Keratinocyte (primary cell): ENCODE results near the gene ACADSB. TPM values are rescaled to one million over a fixed set of nuclear protein-coding genes. Genes with fewer than 3 reads are reported as not detected.

Experiments used
- DNase-seq: peaks from one replicate; pipeline ENCODE4 v3.0.0-alpha.2; 2011; ENCODE audit warnings: low read depth, missing footprints, low spot score
- FAIRE-seq: peaks from 2 replicates; lab custom pipeline; 2011; peaks lifted over from hg19 to GRCh38; lab: Jason Lieb, UNC
- H2AFZ ChIP-seq: 2 replicates; pipeline ENCODE4 v1.6.0; 2012; ENCODE audit warnings: low read length, control low read depth, inconsistent platforms; ENCODE audit not compliant: control insufficient read depth
- H3K27ac ChIP-seq: 2 replicates; pipeline ENCODE4 v1.5.1; 2011; ENCODE audit warnings: low read length; ENCODE audit not compliant: control insufficient read depth, insufficient read depth
- H3K27me3 ChIP-seq: 3 replicates; pipeline ENCODE4 v1.6.0; 2011; ENCODE audit warnings: low read length; ENCODE audit not compliant: control insufficient read depth, insufficient read depth; ENCODE audit errors: extremely low read depth
- H3K36me3 ChIP-seq, 2 experiments: 2 replicates in 1 of 2; 3 replicates in 1 of 2; pipeline ENCODE4 v1.5.1; 2011; ENCODE audit warnings: low read length in 2 of 2, mild to moderate bottlenecking in 1 of 2; ENCODE audit not compliant: control insufficient read depth in 2 of 2, insufficient read depth in 2 of 2; ENCODE audit errors: extremely low read depth in 1 of 2
- H3K4me1 ChIP-seq: 3 replicates; pipeline ENCODE4 v1.5.1; 2011; ENCODE audit warnings: low read length; ENCODE audit not compliant: control insufficient read depth, insufficient read depth; ENCODE audit errors: extremely low read depth
- H3K4me2 ChIP-seq: 3 replicates; pipeline ENCODE4 v1.6.0; 2011; ENCODE audit warnings: low read depth, low read length; ENCODE audit not compliant: control insufficient read depth, insufficient read depth; ENCODE audit errors: extremely low read depth
- H3K4me3 ChIP-seq, 3 experiments: fragments of 200-600 bp in 1 of 3; sonication (generic) in 1 of 3; 2 replicates in 2 of 3; 3 replicates in 1 of 3; pipeline ENCODE4 v1.5.1; 2011 to 2016; ENCODE audit warnings: low read length in 3 of 3, mild to moderate bottlenecking in 3 of 3, control low read depth in 2 of 3, inconsistent platforms in 1 of 3, low read depth in 1 of 3, mixed read lengths in 1 of 3, mixed run types in 1 of 3, moderate library complexity in 1 of 3; ENCODE audit not compliant: control insufficient read depth in 2 of 3, insufficient read depth in 2 of 3; ENCODE audit errors: extremely low read depth in 1 of 3
- H3K79me2 ChIP-seq: 2 replicates; pipeline ENCODE4 v1.6.0; 2012; ENCODE audit warnings: low read length; ENCODE audit not compliant: control insufficient read depth, insufficient read depth
- H3K9ac ChIP-seq: 3 replicates; pipeline ENCODE4 v1.6.0; 2011; ENCODE audit warnings: low read length; ENCODE audit not compliant: control insufficient read depth, insufficient read depth; ENCODE audit errors: extremely low read depth
- H3K9me1 ChIP-seq: 3 replicates; pipeline ENCODE4 v1.6.0; 2011; ENCODE audit warnings: low read length; ENCODE audit not compliant: control insufficient read depth, insufficient read depth; ENCODE audit errors: extremely low read depth
- H3K9me3 ChIP-seq: 2 replicates; pipeline ENCODE4 v1.5.1; 2012; ENCODE audit warnings: low read depth, low read length; ENCODE audit not compliant: control insufficient read depth
- H4K20me1 ChIP-seq: 3 replicates; pipeline ENCODE4 v1.6.0; 2011; ENCODE audit warnings: low read length; ENCODE audit not compliant: control insufficient read depth, insufficient read depth; ENCODE audit errors: extremely low read depth
- CTCF ChIP-seq, 3 experiments: IDR thresholded peaks in 1 of 3; conservative IDR thresholded peaks in 1 of 3; optimal IDR thresholded peaks in 1 of 3; 2 replicates in 2 of 3; 3 replicates in 1 of 3; pipeline versions ENCODE3 to v1.5.1; 2011; ENCODE audit warnings: low read length in 3 of 3, mild to moderate bottlenecking in 3 of 3, moderate library complexity in 2 of 3, control low read depth in 1 of 3, inconsistent platforms in 1 of 3; ENCODE audit not compliant: insufficient read depth in 2 of 3; ENCODE audit errors: extremely low read depth in 1 of 3
- EZH2 ChIP-seq: IDR thresholded peaks from one replicate; pipeline ENCODE4 v1.6.1; 2012; ENCODE audit warnings: inconsistent platforms, mild to moderate bottlenecking, low read length, moderate library complexity
- dilution Hi-C: fragments of 300-500 bp; cut with MboI; formaldehyde crosslinking; loops from one replicate; pipeline ENCODE4 v1.7.0; 2020; ENCODE audit warnings: low sequenced_read_pairs; ENCODE audit not compliant: extremely low pct_ligation_motif_present
- polyA plus RNA-seq, 5 experiments: library from polyadenylated mRNA; depleted of rRNA in 3 of 5; stranded (reverse) in 3 of 5; stranded (forward) in 1 of 5; unstranded in 1 of 5; fragments of >200 nt; gene quantifications; 1 replicate in 1 of 5; 2 replicates in 3 of 5; 3 replicates in 1 of 5; pipeline versions ENCODE4 v1.2.1 to v1.2.3, GENCODE V29; 2011 to 2012; ENCODE audit warnings: missing spikeins in 2 of 5, low read depth in 1 of 5, low replicate concordance in 1 of 5

The ACADSB gene
- polyA plus RNA-seq, 1 donor (not counting 4 experiments of a cell fraction or from before 2014, with no cell fraction given) = 10.1 TPM

DNA sequence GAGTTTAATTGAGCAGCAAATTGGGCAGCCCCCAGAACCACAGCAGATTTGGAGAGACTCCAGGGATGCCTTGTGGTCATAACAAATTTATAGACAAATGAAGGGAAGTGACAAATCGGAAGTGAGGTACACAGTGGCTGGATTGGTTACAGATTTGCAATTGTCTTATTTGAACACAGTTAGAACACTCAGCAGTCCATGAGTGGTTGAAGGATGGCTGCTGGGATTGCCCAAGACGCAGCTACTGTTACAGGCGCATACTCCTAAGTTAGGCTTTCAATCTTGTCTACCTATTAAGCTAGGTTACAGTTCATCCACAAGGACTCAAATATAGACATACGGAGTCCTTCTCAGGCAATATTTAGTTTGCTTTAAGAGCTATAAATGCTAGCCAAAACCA is 7.4 kb downstream of the ACADSB start:
- no peaks in the 10 kb centered on the region for H3K27me3 ChIP-seq
- H4K20me1 ChIP-seq = no peaks in the 10 kb centered on the region
- no peaks in the 10 kb centered on the region for H3K79me2 ChIP-seq
- H3K4me3 ChIP-seq = no peak overlapping the region
- H3K9ac ChIP-seq = no peak overlapping the region
- TF ChIP-seq EZH2 (no peak), CTCF (optimal IDR thresholded peaks at IDR 0.05 in 1 of 3, IDR thresholded peaks at IDR 0.05 in 1 of 3, conservative IDR thresholded peaks at IDR 0.05 in 1 of 3; ENCODE audit: extremely low read depth in 1 of 3, insufficient read depth in 2 of 3, low read length in 3 of 3) (no peak)
- H3K27ac ChIP-seq = no peak overlapping the region
- no peak overlapping the region for H2AFZ ChIP-seq
- dilution Hi-C loops = no loop called here
- no peaks in the 10 kb centered on the region for H3K9me3 ChIP-seq
- no peaks in the 10 kb centered on the region for H3K36me3 ChIP-seq
- DNase-seq (no peak), FAIRE-seq (no peak)
- H3K4me1 ChIP-seq = peaks cover 4% of the 10 kb centered on the region
- no peak overlapping the region for H3K4me2 ChIP-seq
- H3K9me1 ChIP-seq = no peaks in the 10 kb centered on the region

- H4K20me1 ChIP-seq = no peaks in the 10 kb centered on the region
- no peak for DNase-seq
- no peaks in the 10 kb centered on the region for H3K27me3 ChIP-seq
- no peaks in the 10 kb centered on the region for H3K36me3 ChIP-seq
- H3K9ac ChIP-seq = no peak overlapping the region
- dilution Hi-C loops = no loop called here
- no peaks in the 10 kb centered on the region for H3K9me1 ChIP-seq
- H3K79me2 ChIP-seq = no peaks in the 10 kb centered on the region
- peaks cover 4% of the 10 kb centered on the region for H3K4me1 ChIP-seq
- TF ChIP-seq EZH2 (no peak), CTCF (optimal IDR thresholded peaks at IDR 0.05 in 1 of 3, IDR thresholded peaks at IDR 0.05 in 1 of 3, conservative IDR thresholded peaks at IDR 0.05 in 1 of 3; ENCODE audit: extremely low read depth in 1 of 3, insufficient read depth in 2 of 3, low read length in 3 of 3) (no peak)
- FAIRE-seq = no peak
- H3K9me3 ChIP-seq = no peaks in the 10 kb centered on the region
- H3K4me2 ChIP-seq = no peak overlapping the region
- no peak overlapping the region for H3K27ac ChIP-seq
- H2AFZ ChIP-seq = no peak overlapping the region
- H3K4me3 ChIP-seq = no peak overlapping the region
Observed at GRCh38 chr10:123017421-123018165, 8.8 kb downstream of the ACADSB start.
